Natural killer cell (primary cell): ENCODE data around the gene IRF6. TPM values are rescaled to one million over a fixed set of nuclear protein-coding genes. Genes with fewer than 3 reads are reported as not detected.
A peak's percentile ranks its signal among the peaks of the same experiment; 100 is the strongest.

ENCODE experiments used
- ATAC-seq, 3 donors: fragments of 150-1000 bp in 2 of 3; fragments of 200-7000 bp in 1 of 3; cut with Tn5 transposase; 1 replicate in 1 of 3; 2 replicates in 2 of 3; pipeline ENCODE4 v1.10.0; 2021; ENCODE audit warnings: mild to moderate bottlenecking in 2 of 3, moderate library complexity in 2 of 3
- DNase-seq, 2 donors: peaks; one replicate each; pipeline versions ENCODE4 v3.0.0 to v3.0.0-alpha.2; 2013 to 2021; ENCODE audit warnings: mixed read lengths in 1 of 2
- H3K27ac ChIP-seq: one replicate; pipeline ENCODE4 v1.5.1; 2013; ENCODE audit warnings: mild to moderate bottlenecking, low read length
- H3K27me3 ChIP-seq: one replicate; pipeline ENCODE4 v1.6.1; 2013; ENCODE audit warnings: low read length; ENCODE audit not compliant: control insufficient read depth, insufficient read depth
- H3K36me3 ChIP-seq: one replicate; pipeline ENCODE4 v1.6.1; 2013; ENCODE audit warnings: low read length; ENCODE audit not compliant: control insufficient read depth, insufficient read depth
- H3K4me1 ChIP-seq: one replicate; pipeline ENCODE4 v1.6.1; 2013; ENCODE audit warnings: low read length; ENCODE audit not compliant: control insufficient read depth, insufficient read depth
- H3K4me3 ChIP-seq: one replicate; pipeline ENCODE4 v1.5.1; 2013; ENCODE audit warnings: low read length
- H3K9me3 ChIP-seq: one replicate; pipeline ENCODE4 v1.6.1; 2013; ENCODE audit warnings: low read length; ENCODE audit not compliant: control insufficient read depth, insufficient read depth
- H3K27ac Mint-ChIP-seq, 2 donors: one replicate each; pipeline ENCODE4 v1.8.0; 2022; ENCODE audit warnings: mild to moderate bottlenecking in 2 of 2, mixed read lengths in 2 of 2, moderate library complexity in 1 of 2
- H3K27me3 Mint-ChIP-seq, 2 donors: one replicate each; pipeline ENCODE4 v1.8.0; 2022; ENCODE audit warnings: low read depth in 2 of 2, mixed read lengths in 2 of 2
- H3K36me3 Mint-ChIP-seq: one replicate; pipeline ENCODE4 v1.8.0; 2022; ENCODE audit warnings: mixed read lengths
- H3K4me1 Mint-ChIP-seq, 2 donors: one replicate each; pipeline ENCODE4 v1.8.0; 2022; ENCODE audit warnings: mixed read lengths in 2 of 2
- H3K4me3 Mint-ChIP-seq: one replicate; pipeline ENCODE4 v1.8.0; 2022; ENCODE audit warnings: mild to moderate bottlenecking, moderate library complexity, mixed read lengths
- H3K9me3 Mint-ChIP-seq, 2 donors: one replicate each; pipeline ENCODE4 v1.8.0; 2022; ENCODE audit warnings: mixed read lengths in 2 of 2
- CTCF ChIP-seq: fragments of 200-600 bp; IDR thresholded peaks from one replicate; pipeline ENCODE4 v1.8.0; 2022; ENCODE audit warnings: antibody characterized with exemption
- WGBS: methylation state at CpG from one replicate; pipeline ENCODE4 v1.1.7; 2013; ENCODE audit warnings: missing lambda C conversion rate; ENCODE audit not compliant: insufficient coverage; 5-methylcytosine and 5-hydroxymethylcytosine counted together
- intact Hi-C: fragments of 100-400 bp; cut with micrococcal nuclease; formaldehyde crosslinking; loops from one replicate; pipeline ENCODE4 v1.14.2; 2022
- total RNA-seq, 4 donors: library from RNA; stranded (reverse); fragments of 120-200 nt in 1 of 4; gene quantifications; one replicate each; pipeline versions ENCODE4 v1.2.3 to v1.2.4, GENCODE V29; 2013 to 2022

Gene IRF6
- total RNA-seq, 3 donors from 2014 or later (not counting 1 experiment from before 2014, with no cell fraction given) = 2.5 to 11.2 (median 3.8) TPM

GRCh38 chr1:209787551-209787950, 18.4 kb downstream of the IRF6 start:
- 68% methylated on average over 1 of the region's 2 CpGs for WGBS
- Mint-ChIP-seq H3K4me1 (peaks cover 23% of the 10 kb centered on the region in 2 donors), H3K9me3 (no peaks in the 10 kb centered on the region), H3K27ac (no peak overlapping the region), H3K27me3 (peaks cover 0 to 8% of the 10 kb centered on the region in 2 donors), H3K4me3 (no peak overlapping the region), H3K36me3 (peaks cover 37% of the 10 kb centered on the region)
- Histone ChIP-seq H3K4me1 (peaks cover 19% of the 10 kb centered on the region), H3K36me3 (peaks cover 5% of the 10 kb centered on the region), H3K27ac (no peak overlapping the region), H3K4me3 (no peak overlapping the region), H3K9me3 (no peaks in the 10 kb centered on the region), H3K27me3 (no peaks in the 10 kb centered on the region)
- TF ChIP-seq CTCF = no peak
- intact Hi-C loops = no loop called here
- DNase-seq (no peak), ATAC-seq (no peak)

- Histone ChIP-seq H3K27me3 (no peaks in the 10 kb centered on the region), H3K4me3 (no peak overlapping the region), H3K27ac (no peak overlapping the region), H3K36me3 (peaks cover 19% of the 10 kb centered on the region), H3K9me3 (no peaks in the 10 kb centered on the region), H3K4me1 (peaks cover 19% of the 10 kb centered on the region)
- Mint-ChIP-seq H3K27ac (peak overlapping the region in 1 of 2 donors; percentile 98), H3K27me3 (peaks cover 0 to 3% of the 10 kb centered on the region in 2 donors), H3K9me3 (no peaks in the 10 kb centered on the region), H3K36me3 (peaks cover 33% of the 10 kb centered on the region), H3K4me3 (no peak overlapping the region), H3K4me1 (peaks cover 27% of the 10 kb centered on the region in 2 donors)
- no peak for DNase-seq
- TF ChIP-seq CTCF = no peak
- no peak for ATAC-seq
- intact Hi-C loops = no loop called here
- 69% methylated on average over 4 of the region's 4 CpGs for WGBS
Measured at GRCh38 chr1:209786146-209786545, 19.8 kb downstream of the IRF6 start.

- 95% methylated on average over 4 of the region's 4 CpGs for WGBS
- H3K36me3 ChIP-seq = peaks cover 23% of the 10 kb centered on the region
- H3K4me1 ChIP-seq = peaks cover 19% of the 10 kb centered on the region
- ATAC-seq (no peak), DNase-seq (no peak)
- no peaks in the 10 kb centered on the region for H3K9me3 Mint-ChIP-seq
- H3K27me3 Mint-ChIP-seq = peaks cover 0 to 3% of the 10 kb centered on the region in 2 donors
- peaks cover 27% of the 10 kb centered on the region in 2 donors for H3K4me1 Mint-ChIP-seq
- H3K4me3 Mint-ChIP-seq = peak overlapping the region; percentile 37
- H3K27me3 ChIP-seq = no peaks in the 10 kb centered on the region
- H3K36me3 Mint-ChIP-seq = peaks cover 28% of the 10 kb centered on the region
- no peak for TF ChIP-seq CTCF
- H3K27ac Mint-ChIP-seq = peak overlapping the region; percentile 95 to 98
- H3K9me3 ChIP-seq = no peaks in the 10 kb centered on the region
- intact Hi-C loops = no loop called here
- no peak overlapping the region for H3K4me3 ChIP-seq
- no peak overlapping the region for H3K27ac ChIP-seq
Measured at GRCh38 chr1:209785592-209785991, 20.4 kb downstream of the IRF6 start.
